Lung (tissue), 12 donors: ENCODE results near the gene RIC1. TPM values are rescaled to one million over a fixed set of nuclear protein-coding genes. Genes with fewer than 3 reads are reported as not detected.
"Not testable (repeated sequence)": the region's sequence is repeated elsewhere in the genome, so short reads cannot be mapped to it uniquely, and the experiment has no call there.

ENCODE experiments used
- ATAC-seq: fragments of 200-7000 bp; cut with Tn5 transposase; one replicate; pipeline ENCODE4 v1.9.1; 2020; ENCODE audit warnings: moderate number of reproducible peaks; ENCODE audit not compliant: insufficient read depth, low FRiP score
- DNase-seq, 3 donors: peaks; one replicate each; pipeline ENCODE4 v3.0.0-alpha.2; 2013 to 2017
- H3K27ac ChIP-seq, 2 donors: one replicate each; pipeline ENCODE4 v1.5.1; 2013; ENCODE audit warnings: mild to moderate bottlenecking in 2 of 2, moderate library complexity in 2 of 2, control low read depth in 1 of 2, inconsistent platforms in 1 of 2, low read depth in 1 of 2, low read length in 1 of 2
- H3K27me3 ChIP-seq, 3 donors: one replicate each; pipeline ENCODE4 v1.5.1; 2013; ENCODE audit warnings: low read length in 2 of 3; ENCODE audit not compliant: control insufficient read depth in 3 of 3, insufficient read depth in 3 of 3
- H3K36me3 ChIP-seq, 4 donors: one replicate each; pipeline ENCODE4 v1.5.1; 2013; ENCODE audit warnings: low read length in 4 of 4, mild to moderate bottlenecking in 1 of 4, moderate library complexity in 1 of 4; ENCODE audit not compliant: control insufficient read depth in 4 of 4, insufficient read depth in 4 of 4
- H3K4me1 ChIP-seq, 5 donors: one replicate each; pipeline ENCODE4 v1.5.1; 2013; ENCODE audit warnings: low read length in 5 of 5, mild to moderate bottlenecking in 2 of 5, moderate library complexity in 1 of 5; ENCODE audit not compliant: control insufficient read depth in 5 of 5, insufficient read depth in 5 of 5
- H3K4me3 ChIP-seq: one replicate; pipeline ENCODE4 v1.5.1; 2013; ENCODE audit warnings: mild to moderate bottlenecking, control low read depth, moderate library complexity
- H3K9ac ChIP-seq, 2 donors: one replicate each; pipeline ENCODE4 v1.5.1; 2013; ENCODE audit warnings: low read length in 2 of 2, control low read depth in 1 of 2; ENCODE audit not compliant: insufficient read depth in 1 of 2
- H3K9me3 ChIP-seq, 4 donors: one replicate each; pipeline ENCODE4 v1.5.1; 2013; ENCODE audit warnings: low read length in 3 of 4, mild to moderate bottlenecking in 1 of 4, moderate library complexity in 1 of 4; ENCODE audit not compliant: control insufficient read depth in 4 of 4, insufficient read depth in 3 of 4
- WGBS, 2 donors: extraction: QIAGEN DNeasy Blood & Tissue Kit; methylation state at CpG; one replicate each; pipeline ENCODE4 v1.1.7; 2013; 5-methylcytosine and 5-hydroxymethylcytosine counted together
- polyA plus RNA-seq, 2 donors: library from polyadenylated mRNA; stranded (reverse); fragments of 200-250 nt; gene quantifications; one replicate each; pipeline ENCODE4 v1.2.1, GENCODE V29; 2013
- total RNA-seq, 2 donors: library from RNA; depleted of rRNA in 1 of 2; stranded (reverse); fragments of >200 nt in 1 of 2; gene quantifications; one replicate each; pipeline ENCODE4 v1.2.1, GENCODE V29; 2014 to 2021
- TF ChIP-seq, protein P1 (sequence below): IDR thresholded peaks from 2 replicates; pipeline ENCODE4 v1.5.1; 2012; ENCODE audit warnings: mild to moderate bottlenecking; ENCODE audit errors: control extremely low read depth, extremely low read depth
- donor health status: control.
- donor health status: control.
- donor health status: Bipolar disorder and iron deficiency.
- donor health status: healthy.
- donor health status: DM: yes; HTN: yes; CAD: no.

RIC1 gene
- total and polyA plus RNA-seq, 4 donors: 3.5 to 46.0 (median 14.4) TPM

DNA sequence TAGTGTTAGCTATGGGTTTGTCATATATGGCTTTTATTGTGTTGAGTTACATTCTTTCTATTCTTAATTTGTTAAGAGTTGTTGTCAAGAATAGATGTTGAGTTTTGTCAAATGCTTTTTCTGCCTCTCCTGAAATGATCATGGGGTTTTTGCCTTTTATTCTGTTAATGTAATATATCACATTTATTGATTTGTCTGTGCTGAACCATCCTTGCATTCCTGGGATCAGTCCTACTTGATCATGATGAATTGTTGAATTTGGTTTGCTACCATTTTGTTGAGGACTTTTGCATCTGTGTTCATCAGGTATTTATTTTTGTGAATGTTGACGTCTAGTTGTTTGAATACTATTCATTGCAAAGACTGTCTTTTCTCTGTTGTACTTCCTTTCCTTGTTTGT is 23.9 kb downstream of the RIC1 start:
- no peak overlapping the region for H3K9ac ChIP-seq
- H3K4me3 ChIP-seq: no peak overlapping the region
- peaks cover 0 to 4% (median 0%) of the 10 kb centered on the region in 4 donors for H3K36me3 ChIP-seq
- H3K4me1 ChIP-seq: peaks cover 0 to 5% (median 0%) of the 10 kb centered on the region in 5 donors
- DNase-seq (peak in 1 of 3 donors; percentile 12), ATAC-seq (no peak)
- peaks cover 0 to 20% (median 7%) of the 10 kb centered on the region in 4 donors for H3K9me3 ChIP-seq
- 91 to 95% methylated on average over 1 of the region's 1 CpG for WGBS, 2 donors
- TF ChIP-seq, protein P1, sequence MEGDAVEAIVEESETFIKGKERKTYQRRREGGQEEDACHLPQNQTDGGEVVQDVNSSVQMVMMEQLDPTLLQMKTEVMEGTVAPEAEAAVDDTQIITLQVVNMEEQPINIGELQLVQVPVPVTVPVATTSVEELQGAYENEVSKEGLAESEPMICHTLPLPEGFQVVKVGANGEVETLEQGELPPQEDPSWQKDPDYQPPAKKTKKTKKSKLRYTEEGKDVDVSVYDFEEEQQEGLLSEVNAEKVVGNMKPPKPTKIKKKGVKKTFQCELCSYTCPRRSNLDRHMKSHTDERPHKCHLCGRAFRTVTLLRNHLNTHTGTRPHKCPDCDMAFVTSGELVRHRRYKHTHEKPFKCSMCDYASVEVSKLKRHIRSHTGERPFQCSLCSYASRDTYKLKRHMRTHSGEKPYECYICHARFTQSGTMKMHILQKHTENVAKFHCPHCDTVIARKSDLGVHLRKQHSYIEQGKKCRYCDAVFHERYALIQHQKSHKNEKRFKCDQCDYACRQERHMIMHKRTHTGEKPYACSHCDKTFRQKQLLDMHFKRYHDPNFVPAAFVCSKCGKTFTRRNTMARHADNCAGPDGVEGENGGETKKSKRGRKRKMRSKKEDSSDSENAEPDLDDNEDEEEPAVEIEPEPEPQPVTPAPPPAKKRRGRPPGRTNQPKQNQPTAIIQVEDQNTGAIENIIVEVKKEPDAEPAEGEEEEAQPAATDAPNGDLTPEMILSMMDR: no peak
- H3K27ac ChIP-seq: no peak overlapping the region
- no peaks in the 10 kb centered on the region for H3K27me3 ChIP-seq

DNA sequence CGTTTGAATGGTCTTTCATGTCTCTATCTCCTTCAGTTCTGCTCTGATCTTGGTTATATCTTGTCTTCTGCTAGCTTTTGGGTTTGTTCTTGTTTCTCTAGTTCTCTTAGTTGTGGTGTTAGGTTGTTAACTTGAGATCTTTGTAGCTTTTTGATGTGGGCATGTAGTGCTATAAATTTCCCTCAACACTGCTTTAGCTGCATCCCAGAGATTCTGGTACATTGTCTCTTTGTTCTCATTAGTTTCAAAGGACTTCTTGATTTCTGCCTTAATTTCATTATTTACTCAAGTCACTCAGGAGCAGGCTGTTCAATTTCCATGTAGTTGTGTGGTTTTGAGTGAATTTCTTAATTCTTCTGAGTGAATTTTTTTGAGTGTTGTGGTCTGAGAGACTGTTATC is 33.9 kb downstream of the RIC1 start:
- peaks cover 4 to 25% (median 10%) of the 10 kb centered on the region in 4 donors for H3K36me3 ChIP-seq
- not testable (repeated sequence) for H3K4me1 ChIP-seq, H3K4me3 ChIP-seq, H3K27me3 ChIP-seq, DNase-seq, H3K27ac ChIP-seq, H3K9ac ChIP-seq, ATAC-seq
- peaks cover 0 to 16% (median 0%) of the 10 kb centered on the region in 4 donors for H3K9me3 ChIP-seq
- 96 to 100% methylated on average over 1 of the region's 1 CpG for WGBS, 2 donors

DNA sequence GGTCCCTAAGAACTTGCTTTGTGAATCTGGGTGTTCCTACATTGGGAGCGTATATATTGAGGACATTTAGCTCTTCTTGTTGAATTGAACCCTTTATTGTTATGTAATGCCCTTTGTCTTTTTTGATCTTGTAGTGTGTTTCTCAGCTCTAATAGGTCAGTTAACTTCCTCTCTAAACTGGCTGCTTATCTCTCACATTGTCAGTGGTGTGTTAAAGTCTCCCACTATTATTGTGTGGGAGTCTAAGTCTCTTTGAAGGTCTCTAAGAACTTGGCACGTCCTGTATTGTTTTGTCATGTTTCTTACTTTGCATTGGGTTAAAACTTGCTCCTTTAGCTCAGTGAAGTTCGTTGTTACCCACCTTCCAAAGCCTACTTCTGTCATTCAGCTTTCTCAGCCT is 36.2 kb downstream of the RIC1 start:
- H3K27me3 ChIP-seq: no peaks in the 10 kb centered on the region
- ATAC-seq (no peak), DNase-seq (no peak)

DNA sequence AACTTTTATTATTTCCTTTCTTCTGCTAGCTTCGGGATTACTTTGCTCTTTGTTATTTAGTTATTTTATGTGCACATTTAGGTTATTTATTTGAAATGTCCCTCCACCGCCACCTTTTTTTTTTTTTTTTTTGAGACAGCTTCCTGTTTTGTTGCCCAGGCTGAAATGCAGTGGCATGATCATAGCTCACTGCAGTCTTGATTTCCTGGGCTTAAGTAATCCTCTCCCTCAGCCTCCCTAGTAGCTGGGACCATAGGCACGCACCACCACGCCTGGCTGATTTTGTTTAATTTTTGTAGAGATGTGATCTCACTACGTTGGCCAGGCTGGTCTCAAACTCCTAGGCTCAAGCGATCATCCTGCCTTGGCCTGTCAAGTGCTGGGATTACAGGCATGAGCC is 38.5 kb downstream of the RIC1 start:
- H3K4me3 ChIP-seq: no peak overlapping the region
- peaks cover 0 to 1% (median 0%) of the 10 kb centered on the region in 4 donors for H3K9me3 ChIP-seq
- peaks cover 0 to 4% (median 0%) of the 10 kb centered on the region in 5 donors for H3K4me1 ChIP-seq
- DNase-seq: no peak
- H3K27ac ChIP-seq: no peak overlapping the region
- peaks cover 0 to 13% (median 7%) of the 10 kb centered on the region in 4 donors for H3K36me3 ChIP-seq
- no peak overlapping the region for H3K9ac ChIP-seq
- 83 to 89% methylated on average over 6 of the region's 6 CpGs for WGBS, 2 donors
- no peaks in the 10 kb centered on the region for H3K27me3 ChIP-seq
- TF ChIP-seq, protein P1: no peak
- no peak for ATAC-seq

More for the DNA sequence above, 36.2 kb downstream of the RIC1 start:
- Histone ChIP-seq H3K9ac (no peak overlapping the region), H3K4me3 (no peak overlapping the region), H3K36me3 (peaks cover 4 to 24% (median 9%) of the 10 kb centered on the region in 4 donors), H3K27ac (no peak overlapping the region), H3K4me1 (peaks cover 0 to 4% (median 0%) of the 10 kb centered on the region in 5 donors), H3K9me3 (peaks cover 0 to 12% (median 0%) of the 10 kb centered on the region in 4 donors)
- TF ChIP-seq, protein P1: no peak
- 65 to 66% methylated on average over 3 of the region's 3 CpGs for WGBS, 2 donors
